ENCODE data around the gene CSH1.

DNA sequence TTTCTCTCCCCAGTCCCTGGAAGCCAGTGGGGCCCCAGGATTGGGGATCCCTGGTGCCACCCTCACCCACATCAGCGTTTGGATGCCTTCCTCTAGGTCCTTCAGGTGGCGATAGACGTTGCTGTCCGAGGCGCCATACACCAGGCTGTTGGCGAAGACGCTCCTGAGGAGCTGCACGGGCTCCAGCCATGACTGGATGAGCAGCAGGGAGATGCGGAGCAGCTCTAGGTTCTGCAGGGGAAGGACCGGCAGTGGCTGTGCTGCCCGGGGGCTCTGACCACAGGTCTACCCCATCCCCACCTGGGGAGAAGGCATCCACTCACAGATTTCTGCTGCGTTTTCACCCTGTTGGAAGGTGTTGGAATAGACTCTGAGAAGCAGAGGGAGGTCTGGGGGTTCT, 15.7 kb downstream of the CSH1 start:
- TF ChIP-seq, protein P1, sequence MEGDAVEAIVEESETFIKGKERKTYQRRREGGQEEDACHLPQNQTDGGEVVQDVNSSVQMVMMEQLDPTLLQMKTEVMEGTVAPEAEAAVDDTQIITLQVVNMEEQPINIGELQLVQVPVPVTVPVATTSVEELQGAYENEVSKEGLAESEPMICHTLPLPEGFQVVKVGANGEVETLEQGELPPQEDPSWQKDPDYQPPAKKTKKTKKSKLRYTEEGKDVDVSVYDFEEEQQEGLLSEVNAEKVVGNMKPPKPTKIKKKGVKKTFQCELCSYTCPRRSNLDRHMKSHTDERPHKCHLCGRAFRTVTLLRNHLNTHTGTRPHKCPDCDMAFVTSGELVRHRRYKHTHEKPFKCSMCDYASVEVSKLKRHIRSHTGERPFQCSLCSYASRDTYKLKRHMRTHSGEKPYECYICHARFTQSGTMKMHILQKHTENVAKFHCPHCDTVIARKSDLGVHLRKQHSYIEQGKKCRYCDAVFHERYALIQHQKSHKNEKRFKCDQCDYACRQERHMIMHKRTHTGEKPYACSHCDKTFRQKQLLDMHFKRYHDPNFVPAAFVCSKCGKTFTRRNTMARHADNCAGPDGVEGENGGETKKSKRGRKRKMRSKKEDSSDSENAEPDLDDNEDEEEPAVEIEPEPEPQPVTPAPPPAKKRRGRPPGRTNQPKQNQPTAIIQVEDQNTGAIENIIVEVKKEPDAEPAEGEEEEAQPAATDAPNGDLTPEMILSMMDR (IDR thresholded peaks at IDR 0.05), result no peak
- no peak for TF ChIP-seq POLR2A (IDR thresholded peaks at IDR 0.05)
